SK-N-SH (cell line): Measurements from ENCODE around the gene SH3PXD2A.

Source experiments
- CTCF ChIP-seq: fragments of 200-600 bp; sonication (generic); IDR thresholded peaks from 2 replicates; pipeline ENCODE4 v1.6.1; 2017; ENCODE audit warnings: antibody characterized with exemption, mild to moderate bottlenecking, moderate library complexity
- EP300 ChIP-seq, 2 experiments: IDR thresholded peaks; 2 replicates each; pipeline versions ENCODE4 v1.4.0 to v1.6.1; 2012; ENCODE audit warnings: borderline replicate concordance in 1 of 2, low read depth in 1 of 2, low read length in 1 of 2
- FOSL2 ChIP-seq: IDR thresholded peaks from 2 replicates; pipeline ENCODE4 v1.4.0; 2012; ENCODE audit warnings: low read depth, mild to moderate bottlenecking, moderate library complexity, borderline replicate concordance
- FOXM1 ChIP-seq: IDR thresholded peaks from 2 replicates; pipeline ENCODE4 v1.4.0; 2012; ENCODE audit warnings: low read depth, mild to moderate bottlenecking
- MAX ChIP-seq: IDR thresholded peaks from 2 replicates; pipeline ENCODE4 v1.4.0; 2012; ENCODE audit warnings: low read depth
- POLR2AphosphoS5 ChIP-seq: IDR thresholded peaks from 2 replicates; pipeline ENCODE4 v1.6.1; 2012; ENCODE audit warnings: low read depth, low read length
- RAD21 ChIP-seq: IDR thresholded peaks from 2 replicates; pipeline ENCODE4 v1.6.1; 2012; ENCODE audit warnings: mild to moderate bottlenecking, low read length
- RCOR1 ChIP-seq: fragments of 150-350 bp; IDR thresholded peaks from 2 replicates; pipeline ENCODE4 v1.6.1; 2017; ENCODE audit warnings: antibody characterized with exemption, low read length
- SIN3A ChIP-seq: IDR thresholded peaks from 2 replicates; pipeline ENCODE4 v1.6.1; 2012; ENCODE audit warnings: low read depth, mild to moderate bottlenecking, low read length, moderate library complexity, borderline replicate concordance
- YY1 ChIP-seq: IDR thresholded peaks from 2 replicates; pipeline ENCODE4 v1.4.0; 2012; ENCODE audit warnings: low read depth, mild to moderate bottlenecking
- ZBTB33 ChIP-seq: IDR thresholded peaks from 2 replicates; pipeline ENCODE4 v1.4.0; 2012; ENCODE audit warnings: low read depth, borderline replicate concordance

GRCh38 chr10:103828587-103829197, 26.7 kb downstream of the SH3PXD2A start:
- TF ChIP-seq CTCF (no peak), MAX (no peak), RAD21 (no peak), EP300 (IDR thresholded peaks at IDR 0.05; ENCODE audit: borderline replicate concordance in 1 of 2, low read depth in 1 of 2, low read length in 1 of 2) (no peak), FOSL2 (no peak), RCOR1 (no peak), YY1 (no peak), ZBTB33 (no peak), POLR2AphosphoS5 (no peak), FOXM1 (no peak), SIN3A (no peak)
